PFSK-1 (cell line): Measurements from ENCODE around the gene RDM1.

Source experiments
- FOXP2 ChIP-seq: optimal IDR thresholded peaks from 2 replicates; pipeline ENCODE3; 2011; ENCODE audit warnings: borderline replicate concordance, control low read depth, inconsistent platforms; ENCODE audit not compliant: insufficient read depth; ENCODE audit errors: extremely low read length, extremely low read depth
- POLR2AphosphoS5 ChIP-seq: IDR thresholded peaks from 2 replicates; pipeline ENCODE4 v1.6.1; 2012; ENCODE audit warnings: low read depth, mild to moderate bottlenecking, control low read depth, low read length, moderate library complexity
- REST ChIP-seq, 2 experiments: IDR thresholded peaks; 2 replicates each; pipeline versions ENCODE4 v1.6.1 to v1.8.0; 2011 to 2012; ENCODE audit warnings: low read depth in 2 of 2, low read length in 2 of 2, control low read depth in 1 of 2, inconsistent platforms in 1 of 2, mild to moderate bottlenecking in 1 of 2, moderate library complexity in 1 of 2; ENCODE audit not compliant: insufficient read depth in 1 of 2
- SIN3A ChIP-seq: IDR thresholded peaks from 2 replicates; pipeline ENCODE4 v1.6.1; 2012; ENCODE audit warnings: mild to moderate bottlenecking, low read length, moderate library complexity, borderline replicate concordance; ENCODE audit not compliant: insufficient read depth
- TAF1 ChIP-seq: IDR thresholded peaks from 2 replicates; pipeline ENCODE4 v1.6.1; 2012; ENCODE audit warnings: low read length, control low read depth, borderline replicate concordance; ENCODE audit not compliant: insufficient read depth

Gene RDM1

GRCh38 chr17:35893751-35894150 lies 36.8 kb downstream of the RDM1 start:
- TF ChIP-seq SIN3A (no peak), REST (IDR thresholded peaks at IDR 0.05; ENCODE audit: insufficient read depth in 1 of 2, low read depth in 2 of 2, low read length in 2 of 2) (no peak), TAF1 (no peak), POLR2AphosphoS5 (no peak), FOXP2 (no peak)

GRCh38 chr17:35892091-35893035 lies 38.2 kb downstream of the RDM1 start:
- TF ChIP-seq SIN3A = no peak
- no peak for TF ChIP-seq FOXP2
- TF ChIP-seq REST (IDR thresholded peaks at IDR 0.05; ENCODE audit: insufficient read depth in 1 of 2, low read depth in 2 of 2, low read length in 2 of 2) = no peak
- TF ChIP-seq TAF1 = no peak
- TF ChIP-seq POLR2AphosphoS5 = no peak

GRCh38 chr17:35891269-35891668 lies 39.3 kb downstream of the RDM1 start:
- TF ChIP-seq TAF1 = no peak
- TF ChIP-seq FOXP2 = no peak

- no peak for TF ChIP-seq TAF1
- no peak for TF ChIP-seq SIN3A
- no peak for TF ChIP-seq REST (IDR thresholded peaks at IDR 0.05; ENCODE audit: insufficient read depth in 1 of 2, low read depth in 2 of 2, low read length in 2 of 2)
- no peak for TF ChIP-seq POLR2AphosphoS5
- TF ChIP-seq FOXP2 = no peak
These were observed 39.8 kb downstream of the RDM1 start for GRCh38 chr17:35890774-35891155.

GRCh38 chr17:35889818-35890773 lies 40.5 kb downstream of the RDM1 start:
- TF ChIP-seq REST (IDR thresholded peaks at IDR 0.05; ENCODE audit: insufficient read depth in 1 of 2, low read depth in 2 of 2, low read length in 2 of 2) = no peak
- TF ChIP-seq POLR2AphosphoS5 = no peak
- TF ChIP-seq TAF1 = no peak
- TF ChIP-seq SIN3A = no peak
- TF ChIP-seq FOXP2 = no peak
